GM21737 (cell line): ENCODE results near the gene SAMSN1.
A peak's percentile ranks its signal among the peaks of the same experiment; 100 is the strongest.
"Not testable (repeated sequence)": the region's sequence is repeated elsewhere in the genome, so short reads cannot be mapped to it uniquely, and the experiment has no call there.

Experiments used
- ATAC-seq: cut with Tn5 transposase; IDR thresholded peaks from one replicate; pipeline ENCODE4 v1.9.1; 2021; ENCODE audit warnings: mild to moderate bottlenecking, moderate library complexity; ENCODE audit not compliant: unreplicated experiment

The SAMSN1 gene

DNA sequence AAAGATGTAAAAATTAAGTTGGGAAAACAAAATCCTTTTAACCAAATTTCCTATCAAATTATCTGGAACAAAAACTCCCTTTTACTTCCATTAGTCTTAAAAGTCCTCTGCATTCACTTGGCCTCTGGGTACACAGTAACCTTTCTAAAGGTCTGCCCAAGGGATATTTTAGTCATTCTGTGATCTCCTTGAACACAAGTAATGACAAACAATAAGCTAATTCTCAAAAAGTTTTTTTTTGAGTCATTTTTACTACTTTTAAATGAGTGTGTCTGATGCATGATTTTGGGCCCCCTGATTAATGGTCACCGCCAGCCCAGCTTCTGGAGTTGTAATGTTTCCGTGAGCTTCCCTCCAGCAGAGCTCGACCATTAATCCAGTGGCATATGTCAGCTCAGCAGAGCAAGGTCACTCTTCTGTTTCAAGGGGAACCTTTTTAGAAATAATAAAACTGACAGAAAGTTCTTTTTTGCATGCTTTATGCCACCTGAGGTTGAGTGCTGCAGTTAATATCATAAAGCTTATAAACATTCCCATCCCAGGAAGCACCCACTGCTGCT is 14.3 kb downstream of the SAMSN1 start:
- no peak for ATAC-seq

DNA sequence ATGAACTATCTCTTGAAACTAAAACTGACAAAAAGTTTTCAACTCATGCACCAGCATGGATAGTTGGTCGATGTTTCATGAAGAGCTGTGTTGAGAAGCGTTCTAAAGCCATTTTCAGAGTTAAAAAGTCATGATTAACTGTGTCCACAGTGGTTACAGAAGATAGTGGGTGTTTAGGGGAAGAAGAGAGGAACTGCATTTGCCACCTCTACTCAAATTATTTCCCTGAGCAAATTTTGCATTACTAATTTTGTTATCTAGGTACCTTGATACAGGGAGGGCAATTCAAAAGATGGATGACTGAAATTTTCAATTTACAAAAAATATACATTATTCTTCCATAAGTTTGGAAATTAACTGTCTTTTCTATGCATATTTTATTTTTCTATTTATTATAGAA is 15.5 kb downstream of the SAMSN1 start:
- ATAC-seq: no peak

DNA sequence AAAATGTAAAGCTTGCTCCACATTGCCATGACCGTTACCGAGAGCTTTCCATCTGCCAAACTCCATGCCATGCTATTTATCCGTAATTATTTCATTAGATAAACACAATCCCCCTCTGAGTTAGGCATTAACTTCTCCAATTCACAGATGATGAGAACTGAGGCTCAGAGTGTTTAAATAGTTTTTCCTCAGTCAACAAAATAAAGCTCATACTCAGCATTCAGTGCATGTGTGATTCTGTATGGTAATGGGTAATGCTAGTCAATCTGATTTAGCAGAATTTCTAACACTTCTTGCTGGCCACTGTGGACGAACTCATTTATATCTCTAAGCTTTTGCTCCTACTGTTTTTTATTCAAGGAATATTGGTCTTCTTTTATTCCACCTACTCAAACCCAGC is 17.3 kb downstream of the SAMSN1 start:
- ATAC-seq: no peak

DNA sequence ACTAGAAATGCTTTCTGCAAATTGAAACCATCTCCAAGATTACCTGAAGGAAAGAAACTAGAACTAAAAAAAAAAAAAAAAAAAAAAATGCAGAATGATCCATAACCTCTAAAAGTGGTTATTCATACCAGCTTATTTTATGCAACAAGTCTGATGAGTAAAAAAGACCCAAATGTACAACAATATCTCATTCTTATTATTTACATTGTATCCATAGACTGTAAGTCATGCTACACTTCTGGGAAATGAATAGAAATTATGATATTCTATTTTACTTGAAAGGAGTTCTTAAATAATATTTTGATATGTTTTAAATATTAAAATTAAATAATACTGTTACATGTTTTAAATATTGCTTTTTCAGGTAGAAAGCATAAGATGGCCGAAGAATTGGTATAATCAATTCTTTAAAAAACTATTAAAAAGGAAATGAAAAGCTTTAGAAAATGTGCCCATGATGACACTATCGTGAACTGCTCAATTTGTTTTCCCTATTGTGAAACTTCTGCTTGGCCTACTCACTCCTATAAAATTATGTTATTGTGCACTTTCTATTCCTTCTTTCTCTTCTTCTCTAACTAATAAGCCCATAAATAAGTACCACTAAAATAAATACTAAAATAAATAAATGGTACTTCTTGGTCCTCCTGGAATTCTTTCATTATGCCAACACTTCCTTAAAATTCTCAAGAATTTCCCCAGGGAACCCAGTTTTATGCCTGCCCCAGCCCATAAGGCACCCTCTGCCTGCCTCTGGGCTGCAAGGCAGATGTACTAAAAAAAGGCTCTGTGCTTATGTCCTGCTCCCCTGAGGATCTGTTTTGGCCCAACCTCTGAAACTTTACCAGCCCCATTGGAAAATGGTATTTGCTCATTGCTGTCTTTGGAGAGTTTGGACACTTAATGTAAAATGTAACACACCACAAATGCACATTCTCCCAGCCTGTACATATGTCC is 18.1 kb downstream of the SAMSN1 start:
- ATAC-seq: no peak

DNA sequence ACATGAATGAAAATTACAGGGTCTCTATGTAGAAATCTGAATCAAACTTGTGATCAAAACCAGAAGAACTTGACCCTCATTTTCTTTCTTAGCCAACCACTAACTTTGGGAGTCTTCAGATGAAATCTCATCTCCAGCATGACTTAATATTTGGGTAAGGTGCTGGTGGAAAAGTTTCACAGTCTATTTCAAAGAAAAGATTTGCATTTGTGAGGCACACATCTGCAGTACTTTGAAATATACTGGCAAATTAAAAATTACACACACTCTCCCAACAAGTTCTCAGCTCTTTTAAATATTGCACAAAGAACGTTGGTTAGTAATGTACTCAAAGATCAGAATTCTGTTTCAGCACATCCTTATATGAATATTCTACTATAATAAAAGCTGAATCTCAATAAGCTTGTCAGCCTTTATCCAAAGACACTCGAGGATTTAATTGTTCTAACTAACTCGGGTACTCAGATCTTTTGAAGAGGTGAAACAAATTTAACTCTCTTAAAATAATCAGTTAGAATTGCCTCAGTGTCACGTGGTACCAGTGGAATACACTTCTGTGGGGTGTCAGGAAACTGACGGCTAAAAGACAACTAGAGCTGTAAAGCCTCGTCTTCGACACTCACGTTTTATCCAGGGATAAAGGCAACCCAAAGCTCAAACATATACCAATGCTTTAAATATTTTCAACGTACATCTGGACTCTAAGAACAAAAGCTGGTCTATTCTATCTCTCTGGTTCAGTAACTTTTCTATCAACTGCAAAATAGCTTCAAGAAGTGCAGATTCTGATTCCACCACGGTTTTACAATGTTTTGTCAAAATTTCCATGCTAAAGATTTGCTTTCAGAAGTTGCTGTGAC is 19.0 kb downstream of the SAMSN1 start:
- no peak for ATAC-seq

DNA sequence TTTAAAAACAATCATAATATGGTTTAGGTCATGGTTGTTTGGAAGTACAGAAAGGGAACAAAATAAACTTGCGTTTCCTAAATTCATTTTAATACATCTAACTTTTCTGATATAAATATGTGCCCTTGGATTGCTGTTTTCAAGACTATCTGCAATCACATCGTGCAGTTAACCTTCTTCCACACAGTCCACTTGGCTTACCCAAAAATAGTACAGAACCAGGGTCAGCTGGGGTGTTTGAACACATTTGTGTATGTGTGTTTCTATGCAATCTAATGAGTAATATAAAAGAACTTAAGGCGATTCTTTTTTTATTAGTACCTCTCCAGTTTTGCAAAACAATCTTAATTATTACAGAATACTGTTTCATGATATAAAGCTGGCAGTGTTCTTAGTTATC is 19.9 kb downstream of the SAMSN1 start:
- ATAC-seq: no peak

DNA sequence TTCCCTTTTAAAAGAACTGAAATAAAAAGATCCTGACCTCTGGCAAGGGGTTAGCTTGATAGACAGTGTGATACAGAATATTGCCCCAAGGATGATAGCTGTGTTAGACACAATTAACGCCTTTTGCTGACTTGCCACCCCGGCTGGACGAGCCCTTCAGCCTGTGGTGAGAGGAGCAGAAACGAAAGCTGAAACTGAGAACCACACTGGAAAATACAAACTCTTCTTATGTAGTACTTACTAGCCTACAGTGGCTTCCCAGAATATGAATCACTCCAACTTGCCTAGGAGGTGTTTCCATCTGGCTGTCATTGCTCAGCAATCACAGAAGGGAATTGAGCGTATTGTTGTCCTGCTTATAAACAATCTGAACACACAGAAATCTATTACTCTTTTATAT is 22.9 kb downstream of the SAMSN1 start:
- peak; percentile 77 for ATAC-seq

DNA sequence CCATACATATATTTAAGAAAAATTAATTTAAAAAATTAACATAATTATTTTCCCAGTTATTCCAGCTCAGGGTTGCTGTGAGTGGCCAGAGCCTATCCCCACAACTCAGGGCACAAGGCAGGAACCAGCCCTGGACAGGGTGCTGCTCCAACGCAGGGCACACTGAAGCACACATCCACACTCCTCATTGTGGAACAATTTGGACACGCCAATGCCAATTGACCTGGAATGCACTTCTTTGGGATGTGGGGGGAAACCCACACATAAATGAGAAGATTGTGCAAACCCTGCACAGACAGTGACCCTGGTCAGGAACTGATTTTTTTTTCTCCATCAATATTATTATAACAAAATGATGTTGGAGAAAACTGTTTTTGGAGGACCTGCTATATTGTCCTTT is 23.4 kb downstream of the SAMSN1 start:
- ATAC-seq: no peak

DNA sequence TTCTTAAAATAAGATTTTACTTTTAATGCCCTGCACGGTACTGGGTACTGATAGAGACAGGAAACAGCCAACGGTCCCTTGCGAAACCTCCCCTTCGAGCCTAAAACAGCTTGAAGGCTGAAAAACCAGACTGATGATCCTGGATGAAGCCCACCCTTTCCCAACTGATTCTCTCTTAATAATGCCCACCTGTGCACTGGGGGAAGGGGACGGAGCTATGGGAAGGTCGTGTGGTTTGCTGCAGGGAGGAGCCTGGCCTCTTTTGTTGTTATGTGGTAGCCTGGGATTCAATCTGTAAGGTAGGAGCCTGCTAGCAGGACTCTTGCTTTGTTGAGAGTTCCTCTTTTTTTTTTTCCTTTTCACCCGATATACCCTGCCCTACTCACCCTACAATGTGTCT is 25.6 kb downstream of the SAMSN1 start:
- no peak for ATAC-seq

DNA sequence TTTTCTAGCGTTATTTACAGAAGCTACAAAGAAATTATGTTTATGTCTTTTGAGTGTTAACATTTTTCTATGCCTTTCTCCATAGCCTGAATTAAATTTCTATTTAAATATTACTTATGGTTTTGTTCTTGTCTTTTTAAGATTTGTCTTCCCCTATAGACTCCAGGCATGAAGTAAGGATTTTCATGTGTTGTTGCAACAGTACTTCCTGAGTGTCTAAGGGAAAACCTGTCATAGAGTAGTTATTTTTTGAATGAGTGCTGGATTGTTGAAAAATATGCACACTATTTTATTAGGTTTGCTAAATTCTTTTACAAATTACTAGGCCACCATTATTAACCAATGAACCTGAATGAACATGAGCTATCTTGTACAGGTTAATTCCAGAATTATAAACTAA is 27.1 kb downstream of the SAMSN1 start:
- no peak for ATAC-seq

DNA sequence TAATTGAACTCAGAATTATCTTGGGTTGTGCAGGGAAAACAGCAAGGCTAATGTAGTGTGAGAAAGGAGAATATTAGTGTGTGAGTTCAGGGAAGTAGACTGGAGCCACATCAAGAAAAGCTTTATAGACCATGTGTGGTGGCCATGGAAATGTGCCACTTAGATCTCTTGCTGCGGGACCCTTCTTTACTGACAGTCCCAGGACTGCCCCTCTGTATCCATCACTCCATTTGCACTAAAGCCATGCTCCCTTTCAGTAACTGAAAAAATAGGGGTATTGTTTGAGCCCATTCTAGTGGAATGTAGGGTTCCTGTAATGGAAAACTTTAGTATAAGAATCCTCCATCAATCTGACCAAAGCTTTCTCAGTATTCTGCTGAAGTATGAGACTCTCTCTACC is 32.3 kb downstream of the SAMSN1 start:
- ATAC-seq: no peak

DNA sequence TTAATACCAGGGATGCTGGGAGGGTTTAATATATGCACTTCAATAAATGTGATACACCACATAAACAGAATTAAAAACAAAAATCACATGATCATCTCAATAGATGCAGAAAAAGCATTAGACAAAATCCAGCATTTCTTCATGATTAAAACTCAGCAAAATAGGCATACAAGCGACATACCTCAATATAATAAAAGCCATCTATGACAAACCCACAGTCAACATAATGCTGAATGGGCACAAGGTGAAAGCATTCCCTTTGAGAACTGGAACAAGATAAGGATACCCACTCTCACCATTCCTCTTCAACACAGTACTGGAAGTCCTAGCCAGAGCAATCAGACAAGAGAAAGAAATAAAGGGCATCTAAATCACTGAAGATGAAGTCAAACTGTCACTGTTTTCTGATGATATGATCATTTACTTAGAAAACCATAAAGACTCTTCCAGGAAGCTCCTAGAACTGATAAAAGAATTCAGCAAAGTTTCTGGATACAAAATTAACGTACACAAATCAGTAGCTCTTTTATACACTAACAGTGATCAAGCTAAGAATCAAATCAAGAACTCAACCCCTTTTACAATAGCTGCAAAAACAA is 39.2 kb downstream of the SAMSN1 start:
- not testable (repeated sequence) for ATAC-seq

DNA sequence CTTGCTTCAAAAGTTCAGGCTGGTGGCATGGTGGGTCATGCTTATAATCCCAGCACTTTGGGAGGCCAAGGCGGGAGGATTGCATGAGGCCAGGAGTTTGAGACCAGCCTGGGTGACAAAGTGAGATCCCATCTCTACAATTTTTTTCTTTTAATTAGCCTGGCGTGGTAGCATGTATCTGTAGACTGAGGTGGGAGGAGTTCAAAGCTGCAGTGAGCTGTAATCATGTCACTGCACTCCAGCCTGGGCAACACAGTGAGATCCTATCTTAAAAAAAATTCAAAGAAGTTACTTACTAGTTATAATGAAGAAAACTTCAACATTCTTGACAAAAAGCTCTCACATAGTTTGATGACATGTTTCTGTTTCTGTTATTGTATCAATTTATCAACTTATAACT is 45.2 kb downstream of the SAMSN1 start:
- ATAC-seq: no peak

DNA sequence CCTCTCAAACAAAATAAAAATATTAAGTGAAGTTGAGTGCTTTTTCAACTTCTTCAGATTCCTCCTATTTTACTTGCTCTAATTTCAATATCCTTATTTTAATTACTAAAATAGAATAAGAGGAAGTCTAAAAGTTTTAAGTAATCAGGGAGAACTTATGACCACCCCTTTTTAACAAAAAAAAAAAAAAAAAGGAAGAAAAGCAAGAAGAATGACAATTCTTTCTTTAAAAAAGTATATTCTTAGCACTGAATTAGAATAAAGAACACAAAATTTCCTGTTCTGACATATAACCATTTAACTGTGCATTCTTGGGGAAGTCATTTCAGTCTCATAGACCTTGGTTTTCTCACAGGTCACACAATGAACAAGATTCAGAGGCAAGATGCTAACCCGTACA is 46.8 kb downstream of the SAMSN1 start:
- no peak for ATAC-seq

DNA sequence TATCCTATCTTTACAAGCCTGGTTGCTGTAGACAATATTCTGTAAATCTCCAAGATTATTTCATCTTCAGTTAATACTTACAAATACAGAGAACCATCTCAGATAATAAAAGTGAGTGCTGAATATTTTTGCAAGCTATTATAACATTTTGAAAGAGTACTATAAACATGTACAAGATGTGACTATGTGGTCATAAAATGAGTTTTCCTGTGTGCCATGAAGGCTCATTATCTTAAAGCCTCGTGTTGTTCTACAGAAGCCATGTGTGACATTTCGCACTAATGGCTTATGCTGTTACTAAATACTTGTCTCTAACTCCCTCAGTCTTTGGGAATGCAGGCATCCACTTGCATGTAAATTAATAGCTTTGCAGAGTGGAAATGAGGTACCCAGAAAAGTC is 48.3 kb downstream of the SAMSN1 start:
- ATAC-seq: no peak

DNA sequence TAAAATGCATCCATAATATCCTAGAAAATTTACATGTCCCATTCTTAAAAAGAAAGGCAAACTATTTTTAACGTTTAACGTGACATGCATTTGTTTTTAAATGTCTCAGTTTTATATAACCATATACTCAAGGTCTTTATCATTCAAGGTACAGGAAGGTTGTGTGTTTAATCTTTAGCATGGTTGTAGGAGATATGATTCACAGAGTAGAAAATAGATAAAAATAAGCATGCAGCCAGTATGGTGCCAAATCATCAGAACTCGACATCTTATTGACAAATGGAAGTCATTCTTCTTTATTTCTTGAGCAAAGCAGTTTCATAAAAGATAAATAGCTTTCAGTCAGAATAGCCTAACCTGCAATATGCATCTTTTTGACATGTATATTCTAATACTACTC is 51.0 kb downstream of the SAMSN1 start:
- no peak for ATAC-seq

DNA sequence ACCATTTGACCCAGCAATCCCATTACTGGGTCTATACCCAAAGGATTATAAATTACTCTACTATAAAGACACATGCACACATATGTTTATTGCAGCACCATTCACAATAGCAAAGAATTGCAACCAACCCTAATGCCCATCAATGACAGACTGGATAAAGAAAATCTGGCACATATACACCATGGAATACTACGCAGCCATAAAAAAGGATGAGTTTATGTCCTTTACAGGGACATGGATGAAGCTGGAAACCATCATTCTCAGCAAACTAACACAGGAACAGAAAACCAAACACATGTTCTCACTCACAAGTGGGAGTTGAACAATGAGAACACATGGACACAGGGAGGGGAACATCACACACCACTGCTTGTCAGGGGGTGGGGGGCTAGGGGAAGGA is 51.9 kb downstream of the SAMSN1 start:
- ATAC-seq: not testable (repeated sequence)

DNA sequence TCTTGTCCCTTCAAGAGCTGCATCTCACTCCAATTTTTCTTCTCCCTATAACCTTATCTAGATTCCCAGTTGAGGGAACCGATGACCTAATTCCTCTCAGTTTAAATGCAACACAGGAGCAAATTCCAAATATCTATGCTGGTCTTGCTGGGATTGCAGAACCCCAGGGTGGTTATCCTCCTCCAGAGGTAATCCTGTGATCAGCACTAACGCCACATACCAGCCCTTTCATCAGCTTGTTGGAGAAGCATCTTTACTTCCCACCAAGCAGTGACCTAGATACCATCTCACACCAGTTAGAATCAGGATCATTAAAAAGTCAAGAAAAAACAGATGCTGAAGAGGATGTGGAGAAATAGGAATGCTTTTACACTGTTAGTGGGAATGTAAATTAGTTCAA is 52.4 kb downstream of the SAMSN1 start:
- no peak for ATAC-seq

DNA sequence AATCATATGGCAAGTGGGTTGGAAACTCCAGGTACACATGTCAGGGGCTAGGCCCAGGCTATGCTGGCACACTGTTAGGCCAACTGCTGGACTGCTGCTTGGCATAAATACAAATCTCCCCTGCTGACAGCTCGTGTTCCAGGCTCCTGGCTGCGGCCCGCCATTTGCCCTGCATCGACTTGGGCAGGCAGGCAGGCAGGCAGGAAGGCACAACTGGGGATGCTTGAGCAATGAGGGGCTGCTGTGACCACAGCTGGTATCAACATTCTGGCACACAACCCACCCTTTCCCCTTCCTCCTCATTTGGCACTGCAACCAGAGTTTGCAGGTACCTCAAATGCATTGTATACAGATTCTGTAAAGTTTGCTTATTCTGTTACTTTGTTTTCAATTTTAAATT is 53.2 kb downstream of the SAMSN1 start:
- ATAC-seq: no peak

DNA sequence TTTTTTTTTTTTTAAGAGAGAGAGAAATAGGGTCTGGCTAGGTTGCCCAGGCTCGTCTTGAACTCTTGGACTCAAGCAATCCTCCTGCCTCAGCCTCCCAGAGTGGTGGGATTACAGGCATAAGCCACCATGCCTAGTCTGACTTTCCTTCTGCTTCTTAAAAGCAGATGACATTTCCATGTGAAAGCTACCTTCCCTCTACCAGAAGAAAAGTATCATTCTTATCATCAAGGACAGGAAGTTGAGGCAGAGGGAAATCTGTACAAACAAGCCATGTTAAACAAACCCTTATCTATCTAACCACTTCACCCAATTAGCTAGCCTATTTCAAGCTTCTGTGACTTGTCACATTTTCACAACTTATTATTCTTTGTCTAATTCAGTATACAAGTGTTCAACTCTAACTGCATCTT is 54.8 kb downstream of the SAMSN1 start:
- no peak for ATAC-seq

DNA sequence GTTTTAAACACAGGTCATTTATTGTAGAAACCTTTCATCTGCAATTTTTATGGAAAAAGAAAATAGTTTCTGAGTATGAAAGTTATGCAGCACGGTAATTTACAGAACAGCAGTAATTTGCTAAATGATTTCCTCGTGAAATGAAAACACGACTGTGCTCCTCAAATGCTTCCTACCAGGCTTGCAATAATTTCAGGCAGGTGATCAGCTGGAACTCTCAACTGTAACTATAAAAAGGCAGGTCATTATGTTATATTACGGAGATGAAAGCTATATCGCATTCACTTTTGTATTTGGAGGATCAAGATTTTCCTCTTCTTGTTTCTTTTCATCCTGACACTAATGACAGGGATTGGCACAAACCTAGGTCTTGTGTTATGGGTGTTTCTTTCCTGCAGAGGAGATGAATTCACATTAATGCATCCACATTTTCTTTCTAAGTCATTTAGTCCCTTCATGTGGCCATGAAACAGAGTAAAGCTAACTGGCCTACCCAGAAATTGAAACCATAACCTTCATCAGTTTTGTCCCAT is 57.4 kb downstream of the SAMSN1 start:
- ATAC-seq: no peak
